ELF-1 (cell line): Measurements from ENCODE around the gene C5orf34.
A peak's percentile ranks its signal among the peaks of the same experiment; 100 is the strongest.
"Not testable (repeated sequence)": the region's sequence is repeated elsewhere in the genome, so short reads cannot be mapped to it uniquely, and the experiment has no call there.

Experiments used
- DNase-seq: peaks from one replicate; pipeline ENCODE4 v3.0.0-alpha.2; 2016; ENCODE audit warnings: low read depth, low spot score

C5orf34 gene

DNA sequence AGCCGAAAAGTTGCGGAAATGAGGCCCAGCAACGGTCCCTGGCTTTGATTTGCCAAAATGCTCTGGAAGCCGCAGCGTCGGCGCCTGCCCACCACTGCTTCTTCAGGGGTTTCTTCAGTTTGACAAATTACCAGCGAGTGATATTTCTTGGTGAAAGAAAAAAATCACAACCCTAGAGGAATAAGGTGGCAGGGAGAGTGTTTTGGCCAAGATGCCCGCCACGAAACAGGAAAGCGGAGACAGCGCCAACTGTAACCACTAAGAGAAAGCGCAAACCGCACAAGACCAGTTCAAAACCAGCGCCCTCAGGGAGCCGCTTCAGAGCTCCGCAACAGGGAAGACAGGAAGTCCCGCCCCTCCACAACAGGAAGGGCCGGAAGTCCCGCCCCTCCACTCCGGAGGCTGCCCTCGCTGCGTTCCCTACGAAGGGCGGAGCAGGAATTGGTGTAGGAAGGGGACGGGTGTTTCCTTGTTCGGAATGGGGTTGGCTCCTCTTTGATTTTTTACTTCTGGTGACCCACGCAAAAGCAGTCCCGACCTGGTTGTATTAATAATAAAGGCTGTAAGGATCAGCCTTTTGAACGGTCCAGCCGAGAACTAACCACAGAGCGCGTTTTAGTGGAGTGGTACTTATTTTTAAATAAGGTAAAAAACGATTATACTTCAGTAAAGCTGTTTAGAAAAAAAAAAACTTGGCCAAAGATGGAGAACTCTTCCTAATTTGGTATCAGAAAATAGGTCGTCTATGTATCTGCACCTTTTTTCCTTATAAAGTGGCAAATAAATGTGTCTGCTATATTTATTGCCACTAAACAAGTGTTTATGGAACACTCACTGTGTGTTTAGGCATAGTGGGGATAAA is at the start of gene C5orf34:
Gene C5orf34 (minus strand): TSS at position 333 of the 862 bp plus-strand sequence. CDS start 5,809 bp downstream, outside the sequence.
- DNase-seq = peak; percentile 98

GRCh38 chr5:43564289-43564850 is 49.4 kb upstream of the C5orf34 start:
- peak; percentile 67 for DNase-seq

- DNase-seq = no peak
These were observed 48.4 kb upstream of the C5orf34 start for GRCh38 chr5:43563321-43563720.

GRCh38 chr5:43561356-43561755 is 46.4 kb upstream of the C5orf34 start:
- no peak for DNase-seq

DNA sequence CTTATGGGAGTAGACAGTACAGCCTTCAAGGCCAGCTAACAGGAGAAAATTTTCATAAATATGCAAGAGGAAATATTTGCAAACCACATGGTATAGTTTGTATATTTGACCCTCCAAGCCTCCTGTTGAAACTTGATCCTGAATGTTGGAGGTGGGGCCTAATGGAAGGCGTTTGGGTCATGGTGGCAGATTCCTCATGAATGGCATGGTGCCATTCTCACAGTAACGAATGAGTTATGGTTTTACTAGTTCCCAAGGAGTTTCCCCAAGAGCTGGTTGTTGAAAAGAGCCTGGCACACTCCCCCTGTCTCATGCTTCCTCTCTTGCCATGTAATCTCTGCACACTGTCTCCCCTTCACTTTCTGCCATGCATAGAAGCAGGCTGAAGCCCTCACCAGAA is 45.2 kb upstream of the C5orf34 start:
- no peak for DNase-seq

DNA sequence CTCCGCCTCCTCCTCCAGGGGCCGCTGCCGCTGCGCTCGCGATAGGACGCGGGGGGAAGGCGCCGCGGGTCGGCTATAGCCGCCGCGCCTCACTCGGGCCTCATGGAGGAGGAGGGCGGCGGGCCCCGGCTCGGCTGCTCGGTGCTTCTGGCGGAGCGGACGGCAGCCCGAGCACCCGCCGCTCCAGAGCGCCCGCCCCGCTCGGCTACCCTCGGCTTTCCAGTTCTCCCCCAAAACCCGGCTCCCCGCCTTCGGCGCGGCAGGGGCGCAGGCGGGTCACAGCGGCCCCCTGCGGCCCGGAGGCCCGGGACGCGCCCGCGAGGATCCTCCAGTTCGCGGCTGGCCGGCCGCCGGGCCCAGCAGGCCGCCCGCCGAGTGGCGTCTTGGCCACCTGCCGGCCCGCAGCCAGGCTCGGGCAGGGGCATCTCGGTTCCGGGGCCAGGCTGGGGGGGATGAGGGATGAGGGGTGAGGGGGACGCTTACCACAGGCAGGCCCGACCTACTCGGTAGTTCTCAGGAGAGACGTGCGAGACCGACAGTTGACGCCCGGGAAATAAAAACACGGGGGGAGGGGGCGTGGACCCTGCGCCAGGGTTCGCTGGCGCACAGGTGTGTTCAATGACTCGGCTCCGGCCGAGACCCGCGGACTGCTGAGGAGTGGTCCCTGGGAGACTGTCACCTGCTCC is 42.1 kb upstream of the C5orf34 start, which contains the start of gene PAIP1:
Gene PAIP1 (minus strand): TSS at position 221 of the 686 bp plus-strand sequence. CDS start 231 bp downstream, outside the sequence.
- peak; percentile 83 for DNase-seq

- DNase-seq = not testable (repeated sequence)
These were observed 41.6 kb upstream of the C5orf34 start for GRCh38 chr5:43556607-43556856.

DNA sequence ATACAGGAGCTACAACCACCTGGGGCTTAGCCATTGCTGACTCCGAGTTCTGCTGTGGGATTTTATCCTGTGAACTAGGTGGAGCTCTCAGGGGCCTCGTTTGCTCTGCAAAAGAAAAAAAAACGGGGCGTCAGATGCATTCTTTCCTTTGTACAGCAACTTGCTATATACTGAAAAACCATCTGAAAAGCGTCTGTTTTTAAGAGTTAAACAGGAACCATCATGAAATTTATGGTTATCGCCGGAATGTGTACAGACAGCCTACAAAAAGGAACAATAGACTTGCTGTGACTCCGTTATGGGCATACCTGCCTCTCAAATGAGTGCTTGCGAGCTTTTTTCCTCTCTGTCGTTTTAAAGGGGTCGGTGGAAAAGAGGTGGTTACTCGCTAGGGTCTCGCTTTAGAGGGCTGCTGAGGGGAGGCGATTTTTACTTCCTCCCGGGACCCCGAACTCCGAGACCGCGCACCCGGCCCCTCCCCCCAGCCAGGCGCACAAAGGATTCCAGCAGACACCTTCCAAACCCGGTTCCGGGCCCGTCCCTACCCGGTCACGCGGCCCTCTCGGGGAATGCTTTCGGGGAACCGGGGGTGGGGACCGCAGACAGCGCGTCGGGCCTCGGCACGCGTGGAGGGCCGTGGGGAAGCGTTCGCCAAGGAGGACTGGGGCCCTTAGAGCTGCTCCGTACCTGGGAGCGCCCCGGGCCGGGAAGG is 41.1 kb upstream of the C5orf34 start:
- peak; percentile 77 for DNase-seq

- DNase-seq = no peak
These were observed 39.5 kb upstream of the C5orf34 start for GRCh38 chr5:43554497-43554896.

GRCh38 chr5:43553381-43553780 is 38.4 kb upstream of the C5orf34 start:
- DNase-seq = no peak

DNA sequence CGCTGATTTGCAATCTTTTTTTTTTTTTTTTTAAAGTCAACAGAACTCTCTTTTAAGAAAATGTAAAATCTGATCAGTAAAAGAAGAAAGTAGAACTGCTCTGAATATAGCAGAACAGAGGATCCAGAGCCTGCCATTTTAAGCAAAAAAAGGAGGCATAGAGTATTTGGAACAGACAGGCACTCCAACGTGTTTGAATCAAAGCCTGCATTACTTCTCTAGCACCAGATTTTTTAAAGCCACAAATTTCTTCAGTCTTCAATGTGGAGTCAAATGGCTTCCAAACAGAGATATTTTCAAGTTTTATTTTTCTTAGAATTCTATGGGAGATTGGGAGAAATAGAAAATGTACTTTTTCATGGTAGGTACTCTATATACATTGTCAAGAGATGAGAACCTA is 36.8 kb upstream of the C5orf34 start:
- no peak for DNase-seq

DNA sequence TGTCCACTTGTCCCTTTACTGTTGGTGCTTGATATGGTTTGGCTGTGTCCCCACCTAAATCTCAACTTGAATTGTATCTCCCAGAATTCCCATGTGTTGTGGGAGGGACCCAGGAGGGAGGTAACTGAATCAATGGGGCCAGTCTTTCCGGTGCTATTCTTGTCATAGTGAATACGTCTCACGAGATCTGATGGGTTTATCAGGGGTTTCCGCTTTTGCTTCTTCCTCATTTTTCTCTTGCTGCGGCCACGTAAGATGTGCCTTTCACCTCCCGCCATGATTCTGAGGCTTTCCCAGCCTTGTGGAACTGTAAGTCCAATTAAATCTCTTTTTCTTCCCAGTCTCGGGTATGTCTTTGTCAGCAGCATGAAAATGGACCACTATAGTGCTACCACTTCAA is 34.3 kb upstream of the C5orf34 start:
- not testable (repeated sequence) for DNase-seq

DNA sequence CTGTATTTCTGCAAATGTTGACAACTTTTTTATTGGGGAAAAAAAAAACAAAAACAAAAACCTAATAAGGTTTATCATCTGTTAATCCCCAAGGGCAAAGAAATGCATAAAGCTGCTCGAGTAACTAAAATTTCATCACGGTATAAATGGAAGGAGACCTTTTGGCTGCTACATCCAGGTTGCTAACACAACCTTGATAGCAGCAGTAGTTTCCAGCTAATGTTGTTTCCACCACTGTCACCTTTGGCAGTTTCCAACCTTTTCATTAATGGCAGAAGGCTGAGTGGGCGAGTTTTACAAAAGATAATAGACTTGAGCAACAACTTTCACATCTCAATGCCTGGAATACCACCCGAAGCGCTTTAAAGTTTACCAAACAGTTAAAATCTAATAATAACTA is 33.4 kb upstream of the C5orf34 start:
- DNase-seq = no peak

DNA sequence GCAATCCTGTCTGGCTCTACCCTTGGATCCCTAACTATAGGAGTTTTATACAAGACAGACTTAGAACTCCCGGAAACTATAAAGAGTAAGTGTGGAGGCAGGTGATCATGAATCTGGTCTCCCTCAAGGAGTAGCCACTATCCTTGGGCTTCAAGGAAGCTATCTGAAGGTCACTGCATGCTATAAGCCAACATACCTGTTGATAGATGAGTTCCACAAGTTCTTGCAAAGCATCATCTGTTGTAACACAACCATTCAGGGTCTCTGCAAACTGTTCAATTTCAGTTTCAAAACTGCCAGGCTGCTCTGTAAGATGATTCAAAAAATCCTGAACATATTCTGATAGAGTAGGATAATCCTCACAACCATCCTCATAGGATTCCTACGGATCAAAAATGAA is 32.6 kb upstream of the C5orf34 start:
- no peak for DNase-seq

- no peak for DNase-seq
These were observed 28.5 kb upstream of the C5orf34 start for GRCh38 chr5:43543434-43543833.

- DNase-seq = no peak
These were observed 25.8 kb upstream of the C5orf34 start for GRCh38 chr5:43540746-43541145.

- DNase-seq = no peak
These were observed 22.0 kb upstream of the C5orf34 start for GRCh38 chr5:43536972-43537371.

- DNase-seq = no peak
These were observed 18.7 kb upstream of the C5orf34 start for GRCh38 chr5:43533646-43534045.

GRCh38 chr5:43530648-43531047 is 15.7 kb upstream of the C5orf34 start:
- DNase-seq = no peak

DNA sequence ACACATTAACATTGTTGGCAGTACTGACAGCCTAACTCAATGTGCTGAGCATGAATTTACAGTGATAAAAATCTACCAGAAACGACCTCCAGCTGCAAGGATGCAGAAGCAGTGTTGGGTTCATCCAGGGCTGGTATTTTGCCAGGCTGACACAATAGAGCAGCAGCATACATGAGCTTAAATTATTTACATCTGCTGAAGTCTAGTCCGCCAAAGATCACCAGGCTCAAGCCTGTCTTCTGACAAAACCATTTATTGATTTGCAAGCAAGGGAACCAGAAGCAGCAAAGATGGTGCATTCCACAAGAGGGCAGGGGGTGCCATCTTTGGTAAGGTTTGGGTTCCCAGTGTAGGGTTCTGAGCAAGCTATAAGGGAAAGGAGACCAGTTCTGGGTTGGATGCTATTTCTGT is 8.7 kb upstream of the C5orf34 start:
- DNase-seq = no peak

- DNase-seq = no peak
These were observed 5.7 kb upstream of the C5orf34 start for GRCh38 chr5:43520615-43521014.

DNA sequence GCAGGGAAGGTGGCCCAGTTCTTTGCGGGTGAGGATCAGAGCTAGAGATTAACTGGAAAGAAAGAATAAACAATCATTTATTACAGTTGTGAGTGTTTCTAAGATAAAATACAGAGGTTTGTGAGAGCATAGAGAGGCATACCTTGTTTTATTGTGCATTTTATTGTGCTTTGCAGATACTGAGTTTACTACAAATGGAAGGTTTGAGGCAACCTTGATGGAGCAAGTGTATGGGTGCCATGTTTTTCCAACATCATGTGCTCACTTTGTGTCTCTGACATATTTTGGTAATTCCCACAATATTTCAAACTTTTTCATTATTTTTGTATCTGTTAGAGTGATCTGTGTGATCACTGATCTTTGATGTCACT is 715 bp upstream of the C5orf34 start:
- DNase-seq = peak; percentile 9
